Peyer's patch (tissue), 4 donors: ENCODE measurements around the gene GGCX. TPM values are rescaled to one million over a fixed set of nuclear protein-coding genes. Genes with fewer than 3 reads are reported as not detected.

Experiments
- DNase-seq, 3 donors: peaks; one replicate each; pipeline ENCODE4 v3.0.0-alpha.2; 2017 to 2019
- H3K27ac ChIP-seq, 4 donors: fragments of 200-600 bp; sonication (generic); one replicate each; pipeline ENCODE4 v1.5.1; 2016 to 2019
- H3K27me3 ChIP-seq, 2 donors: fragments of 200-600 bp; sonication (generic); one replicate each; pipeline ENCODE4 v1.5.1; 2019
- H3K36me3 ChIP-seq, 3 donors: fragments of 200-600 bp; sonication (generic); one replicate each; pipeline ENCODE4 v1.5.1; 2016 to 2019
- H3K4me1 ChIP-seq, 4 donors: fragments of 200-600 bp; sonication (generic); one replicate each; pipeline ENCODE4 v1.5.1; 2016 to 2019
- H3K4me3 ChIP-seq, 4 donors: fragments of 200-600 bp; sonication (generic); 1 replicate in 3 of 4; 2 replicates in 1 of 4; pipeline ENCODE4 v1.5.1; 2016 to 2019; ENCODE audit warnings: mild to moderate bottlenecking in 1 of 4
- H3K9me3 ChIP-seq, 4 donors: fragments of 200-600 bp; sonication (generic); one replicate each; pipeline ENCODE4 v1.5.1; 2016 to 2019; ENCODE audit warnings: mild to moderate bottlenecking in 1 of 4
- POLR2A ChIP-seq, 2 donors: fragments of 450-650 bp; IDR thresholded peaks; one replicate each; pipeline ENCODE4 v1.5.1; 2017; ENCODE audit warnings: antibody characterized with exemption in 2 of 2, mild to moderate bottlenecking in 2 of 2, moderate library complexity in 2 of 2
- total RNA-seq, 4 donors: library from RNA; depleted of rRNA; stranded (reverse); fragments of >200 nt; gene quantifications; one replicate each; pipeline ENCODE4 v1.1.0, GENCODE V29; 2016
- TF ChIP-seq, protein P1 (sequence below), 6 experiments: fragments of 450-650 bp in 4 of 6; fragments of 200-600 bp in 2 of 6; sonication (generic) in 1 of 6; IDR thresholded peaks; one replicate each; pipeline ENCODE4 v1.5.1; 2017 to 2019; ENCODE audit warnings: antibody characterized with exemption in 6 of 6, mild to moderate bottlenecking in 3 of 6, moderate library complexity in 1 of 6

The GGCX gene
- total RNA-seq, 4 donors from 2014 or later: 21.3 to 38.0 (median 31.1) TPM

DNA sequence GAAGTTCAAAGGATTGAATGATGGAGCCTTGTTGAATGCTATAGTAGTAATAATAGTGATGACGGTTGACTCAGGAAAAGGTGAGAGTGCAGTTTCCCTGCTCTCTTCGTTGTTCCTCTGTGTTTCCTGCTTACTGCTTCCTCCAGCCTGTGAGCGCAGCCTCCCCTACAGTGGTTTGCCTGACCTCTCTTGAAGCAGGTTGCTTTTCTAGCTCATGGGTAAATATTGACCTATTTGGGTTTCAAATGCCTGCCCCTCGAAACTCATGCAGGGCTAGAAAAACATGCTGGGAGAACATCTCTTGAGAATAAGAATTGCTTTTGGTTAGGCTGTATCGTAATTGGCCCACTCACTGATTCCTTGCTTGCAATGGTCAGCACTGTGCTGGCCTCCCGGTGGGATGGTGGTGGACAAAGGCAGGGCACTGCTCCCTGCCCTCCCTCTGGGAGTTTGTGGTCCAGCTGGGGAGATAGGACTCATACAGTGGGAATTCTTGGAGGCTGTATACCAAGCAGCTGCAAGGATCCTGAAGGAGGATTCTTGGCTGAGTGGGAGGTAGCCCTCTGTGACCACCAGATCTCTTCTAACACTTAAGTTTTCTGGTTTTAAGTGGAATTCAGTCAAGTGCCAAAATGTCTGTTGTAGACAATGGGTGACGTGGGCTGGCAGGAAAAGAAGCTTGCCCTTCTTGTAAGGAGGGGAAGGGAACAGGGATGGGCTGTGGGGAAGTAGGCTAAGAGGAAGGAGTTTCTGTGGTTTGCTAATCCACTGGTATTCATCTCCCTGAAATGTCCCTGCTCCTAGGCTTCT lies 28.9 kb upstream of the GGCX start:
- peaks cover 3 to 54% (median 12%) of the 10 kb centered on the region in 4 donors for H3K4me1 ChIP-seq

DNA sequence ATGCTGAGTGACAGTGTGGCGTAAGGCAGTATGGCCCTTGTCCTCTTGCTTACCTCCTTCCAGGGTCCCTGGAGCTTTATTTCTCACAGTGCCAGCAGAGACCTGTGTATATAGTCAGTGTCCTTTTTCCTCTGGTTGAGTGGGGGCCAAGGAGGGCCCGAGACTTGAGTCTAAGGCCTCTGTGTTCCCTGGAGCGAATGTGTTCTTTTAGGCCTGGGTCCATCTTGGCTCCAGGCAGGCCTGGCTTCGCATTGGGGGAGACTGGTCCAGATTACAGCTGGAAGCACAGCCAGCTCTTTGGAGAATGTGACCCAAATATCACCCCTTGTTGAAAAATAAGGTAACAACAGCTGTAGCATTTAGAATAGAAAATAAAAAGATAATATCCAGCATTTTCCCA lies 27.9 kb upstream of the GGCX start:
- H3K27ac ChIP-seq: peak overlapping the region in 2 of 4 donors; percentile 11 to 26
- no peaks in the 10 kb centered on the region for H3K36me3 ChIP-seq
- DNase-seq: no peak
- H3K27me3 ChIP-seq: no peaks in the 10 kb centered on the region
- H3K9me3 ChIP-seq: no peaks in the 10 kb centered on the region
- peaks cover 3 to 57% (median 10%) of the 10 kb centered on the region in 4 donors for H3K4me1 ChIP-seq
- TF ChIP-seq, protein P1, sequence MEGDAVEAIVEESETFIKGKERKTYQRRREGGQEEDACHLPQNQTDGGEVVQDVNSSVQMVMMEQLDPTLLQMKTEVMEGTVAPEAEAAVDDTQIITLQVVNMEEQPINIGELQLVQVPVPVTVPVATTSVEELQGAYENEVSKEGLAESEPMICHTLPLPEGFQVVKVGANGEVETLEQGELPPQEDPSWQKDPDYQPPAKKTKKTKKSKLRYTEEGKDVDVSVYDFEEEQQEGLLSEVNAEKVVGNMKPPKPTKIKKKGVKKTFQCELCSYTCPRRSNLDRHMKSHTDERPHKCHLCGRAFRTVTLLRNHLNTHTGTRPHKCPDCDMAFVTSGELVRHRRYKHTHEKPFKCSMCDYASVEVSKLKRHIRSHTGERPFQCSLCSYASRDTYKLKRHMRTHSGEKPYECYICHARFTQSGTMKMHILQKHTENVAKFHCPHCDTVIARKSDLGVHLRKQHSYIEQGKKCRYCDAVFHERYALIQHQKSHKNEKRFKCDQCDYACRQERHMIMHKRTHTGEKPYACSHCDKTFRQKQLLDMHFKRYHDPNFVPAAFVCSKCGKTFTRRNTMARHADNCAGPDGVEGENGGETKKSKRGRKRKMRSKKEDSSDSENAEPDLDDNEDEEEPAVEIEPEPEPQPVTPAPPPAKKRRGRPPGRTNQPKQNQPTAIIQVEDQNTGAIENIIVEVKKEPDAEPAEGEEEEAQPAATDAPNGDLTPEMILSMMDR (IDR thresholded peaks at IDR 0.05): no peak
- no peak for TF ChIP-seq POLR2A (IDR thresholded peaks at IDR 0.05)
- no peak overlapping the region for H3K4me3 ChIP-seq

More for the DNA sequence above, 28.9 kb upstream of the GGCX start:
- no peaks in the 10 kb centered on the region for H3K36me3 ChIP-seq
- no peak for DNase-seq
- TF ChIP-seq, protein P1 (IDR thresholded peaks at IDR 0.05): no peak
- no peak for TF ChIP-seq POLR2A (IDR thresholded peaks at IDR 0.05)
- H3K27ac ChIP-seq: peak overlapping the region; percentile 26 to 57 (median 40)
- no peaks in the 10 kb centered on the region for H3K27me3 ChIP-seq
- H3K9me3 ChIP-seq: no peaks in the 10 kb centered on the region
- no peak overlapping the region for H3K4me3 ChIP-seq

DNA sequence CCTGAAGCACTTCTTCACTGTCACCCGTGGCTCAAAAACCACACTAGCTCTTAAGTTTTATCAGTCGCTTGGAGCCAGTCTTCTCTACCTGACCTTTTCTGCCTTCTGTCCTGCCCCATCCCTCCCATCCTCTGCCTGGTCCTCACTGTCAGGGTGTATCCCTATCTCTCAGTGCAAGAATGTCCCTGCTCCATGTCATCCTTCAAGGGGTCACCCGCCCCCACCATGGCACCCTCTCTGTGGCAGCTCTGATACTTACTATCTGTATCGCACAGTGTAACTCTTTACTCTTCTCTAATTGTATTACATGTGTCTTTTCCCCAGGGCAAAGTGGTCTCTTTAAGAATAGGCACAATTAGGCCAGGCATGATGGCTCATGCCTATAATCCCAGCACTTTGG lies 27.4 kb upstream of the GGCX start:
- TF ChIP-seq, protein P1 (IDR thresholded peaks at IDR 0.05): no peak
- TF ChIP-seq POLR2A (IDR thresholded peaks at IDR 0.05): no peak
- H3K27me3 ChIP-seq: no peaks in the 10 kb centered on the region
- H3K4me1 ChIP-seq: peaks cover 6 to 59% (median 11%) of the 10 kb centered on the region in 4 donors
- DNase-seq: no peak
- H3K36me3 ChIP-seq: no peaks in the 10 kb centered on the region
- H3K4me3 ChIP-seq: no peak overlapping the region
- peak overlapping the region in 1 of 4 donors; percentile 22 for H3K27ac ChIP-seq
- no peaks in the 10 kb centered on the region for H3K9me3 ChIP-seq

DNA sequence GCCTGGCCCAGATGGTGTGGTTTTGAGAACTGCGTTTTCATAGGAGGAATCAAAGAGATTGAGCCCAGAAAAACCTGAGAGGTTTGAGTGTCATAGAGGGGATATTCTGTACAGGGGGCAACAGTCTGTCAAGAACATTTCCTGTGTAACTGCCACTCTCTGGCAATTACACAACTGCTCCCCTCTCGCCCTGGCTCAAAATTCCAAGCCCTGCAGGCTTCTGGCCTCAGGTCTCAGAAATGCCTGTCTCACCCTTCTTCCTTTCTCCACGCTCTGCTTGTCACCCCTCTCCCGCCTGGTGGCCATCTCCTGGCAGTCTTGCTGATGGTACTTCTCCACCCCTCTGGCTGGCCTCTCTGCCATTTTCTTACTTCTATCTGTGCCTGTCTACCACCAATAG lies 26.9 kb upstream of the GGCX start:
- TF ChIP-seq POLR2A (IDR thresholded peaks at IDR 0.05): no peak
- TF ChIP-seq, protein P1 (IDR thresholded peaks at IDR 0.05): no peak
- peak overlapping the region in 1 of 4 donors; percentile 22 for H3K27ac ChIP-seq

DNA sequence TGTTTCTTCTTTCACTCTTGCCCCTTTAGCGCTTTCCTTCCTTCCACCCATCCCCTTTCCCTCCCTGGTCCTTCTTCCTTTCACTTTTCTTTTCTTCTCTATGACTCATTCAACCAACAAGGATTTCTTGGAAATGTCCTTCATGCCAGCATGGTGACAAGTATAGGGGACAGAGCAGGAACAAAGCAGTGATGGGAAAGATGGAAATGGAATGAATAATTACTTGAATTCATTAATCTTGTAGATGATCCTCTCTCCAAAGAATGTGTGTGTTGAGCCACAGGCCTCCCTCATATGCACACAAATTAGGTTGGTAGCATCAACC lies 24.4 kb upstream of the GGCX start:
- H3K27me3 ChIP-seq: no peaks in the 10 kb centered on the region
- no peaks in the 10 kb centered on the region for H3K9me3 ChIP-seq
- peak overlapping the region; percentile 68 to 99 (median 90) for H3K27ac ChIP-seq
- H3K4me1 ChIP-seq: peaks cover 6 to 61% (median 14%) of the 10 kb centered on the region in 4 donors
- H3K4me3 ChIP-seq: peak overlapping the region in 1 of 4 donors; percentile 76
- no peak for TF ChIP-seq POLR2A (IDR thresholded peaks at IDR 0.05)
- TF ChIP-seq, protein P1 (IDR thresholded peaks at IDR 0.05): no peak
- H3K36me3 ChIP-seq: peaks cover 0 to 10% (median 0%) of the 10 kb centered on the region in 3 donors
- no peak for DNase-seq

More for the DNA sequence above, 26.9 kb upstream of the GGCX start:
- Histone ChIP-seq H3K4me1 (peaks cover 6 to 63% (median 14%) of the 10 kb centered on the region in 4 donors), H3K27me3 (no peaks in the 10 kb centered on the region), H3K4me3 (no peak overlapping the region), H3K9me3 (no peaks in the 10 kb centered on the region), H3K36me3 (no peaks in the 10 kb centered on the region)
- DNase-seq: no peak
